SH-SY5Y (cell line): ENCODE measurements around the gene NSD2.

Experiments used
- GATA2 ChIP-seq: IDR thresholded peaks from 2 replicates; pipeline ENCODE4 v1.6.1; 2011; ENCODE audit warnings: mild to moderate bottlenecking, low read depth, low read length
- GATA3 ChIP-seq: IDR thresholded peaks from 2 replicates; pipeline ENCODE4 v1.6.1; 2011; ENCODE audit warnings: low read depth, mild to moderate bottlenecking, low read length, moderate library complexity

- TF ChIP-seq GATA3 (no peak), GATA2 (no peak)
These were observed 62.5 kb downstream of the NSD2 start for GRCh38 chr4:1933700-1934099.
